Stimulated activated memory B cell treated with anti-CD40 and anti-IgM and Interleukin-4, amounts not matched to agents 10 μg/mL and 1 μg/mL and 100 μg/mL, for 72 hours (primary cell): ENCODE measurements around the gene IFNL2.
"Not testable (repeated sequence)": the region's sequence is repeated elsewhere in the genome, so short reads cannot be mapped to it uniquely, and the experiment has no call there.

Source experiments
- ATAC-seq: fragments of 150-1000 bp; cut with Tn5 transposase; 2 replicates; pipeline ENCODE4 v1.10.0; 2021
- H3K27ac Mint-ChIP-seq: one replicate; pipeline ENCODE4 v1.8.0; 2022; ENCODE audit warnings: mild to moderate bottlenecking, mixed read lengths
- H3K27me3 Mint-ChIP-seq: one replicate; pipeline ENCODE4 v1.8.0; 2022; ENCODE audit warnings: mixed read lengths
- H3K36me3 Mint-ChIP-seq: one replicate; pipeline ENCODE4 v1.8.0; 2022; ENCODE audit warnings: mixed read lengths
- H3K4me1 Mint-ChIP-seq: one replicate; pipeline ENCODE4 v1.8.0; 2022; ENCODE audit warnings: mixed read lengths
- H3K4me3 Mint-ChIP-seq: one replicate; pipeline ENCODE4 v1.8.0; 2022; ENCODE audit warnings: mild to moderate bottlenecking, moderate library complexity, mixed read lengths
- H3K9me3 Mint-ChIP-seq: one replicate; pipeline ENCODE4 v1.8.0; 2022; ENCODE audit warnings: mixed read lengths

The IFNL2 gene

DNA sequence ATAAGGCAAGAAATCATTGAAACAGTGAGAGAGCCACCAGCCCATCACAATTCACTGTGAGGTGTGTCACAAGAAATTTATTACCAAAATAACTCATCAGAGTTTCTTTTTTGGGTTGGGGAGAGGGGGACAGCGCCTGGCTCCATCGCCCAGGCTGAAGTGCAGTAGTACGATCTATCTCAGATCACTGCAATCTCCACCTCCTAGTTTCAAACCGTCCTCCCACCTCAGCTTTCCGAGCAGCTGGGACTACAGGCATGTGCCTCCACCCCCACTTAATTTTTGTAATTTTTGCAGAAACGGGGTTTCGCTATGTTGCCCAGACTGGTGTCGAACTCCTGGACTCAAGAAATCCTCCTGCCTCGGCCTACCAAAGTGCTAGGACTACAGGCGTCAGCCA, 31.6 kb downstream of the IFNL2 start:
- no peak overlapping the region for H3K27ac Mint-ChIP-seq
- H3K27me3 Mint-ChIP-seq: peaks cover 45% of the 10 kb centered on the region
- no peaks in the 10 kb centered on the region for H3K4me1 Mint-ChIP-seq
- H3K36me3 Mint-ChIP-seq: no peaks in the 10 kb centered on the region
- no peak for ATAC-seq
- peaks cover 3% of the 10 kb centered on the region for H3K9me3 Mint-ChIP-seq
- no peak overlapping the region for H3K4me3 Mint-ChIP-seq

DNA sequence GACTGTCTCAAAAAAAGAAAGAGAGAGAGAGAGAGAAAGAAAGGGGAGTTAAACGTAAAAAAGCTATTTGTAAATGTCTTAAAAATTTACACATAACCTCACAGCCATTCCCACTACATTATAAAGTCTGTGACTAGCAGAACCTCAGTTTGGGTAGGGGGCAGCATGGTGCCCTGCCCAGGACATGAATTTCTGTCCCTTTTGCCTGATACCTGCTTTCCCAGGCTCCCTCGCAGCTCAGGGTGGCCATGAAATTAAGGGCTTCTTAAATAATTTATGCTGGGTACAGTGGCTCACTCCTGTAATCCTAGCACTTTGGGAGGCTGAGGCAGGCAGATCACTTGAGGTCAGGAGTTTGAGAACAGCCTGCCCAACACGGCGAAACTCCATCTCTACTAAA, 32.8 kb downstream of the IFNL2 start:
- no peak for ATAC-seq
- no peaks in the 10 kb centered on the region for H3K4me1 Mint-ChIP-seq
- no peak overlapping the region for H3K27ac Mint-ChIP-seq
- no peak overlapping the region for H3K4me3 Mint-ChIP-seq
- peaks cover 57% of the 10 kb centered on the region for H3K27me3 Mint-ChIP-seq
- no peaks in the 10 kb centered on the region for H3K36me3 Mint-ChIP-seq
- H3K9me3 Mint-ChIP-seq: peaks cover 3% of the 10 kb centered on the region

GRCh38 chr19:39301562-39301961, 33.4 kb downstream of the IFNL2 start:
- Mint-ChIP-seq H3K27me3 (peaks cover 60% of the 10 kb centered on the region), H3K27ac (no peak overlapping the region), H3K4me1 (no peaks in the 10 kb centered on the region), H3K9me3 (peaks cover 3% of the 10 kb centered on the region), H3K4me3 (no peak overlapping the region), H3K36me3 (peaks cover 1% of the 10 kb centered on the region)
- no peak for ATAC-seq

DNA sequence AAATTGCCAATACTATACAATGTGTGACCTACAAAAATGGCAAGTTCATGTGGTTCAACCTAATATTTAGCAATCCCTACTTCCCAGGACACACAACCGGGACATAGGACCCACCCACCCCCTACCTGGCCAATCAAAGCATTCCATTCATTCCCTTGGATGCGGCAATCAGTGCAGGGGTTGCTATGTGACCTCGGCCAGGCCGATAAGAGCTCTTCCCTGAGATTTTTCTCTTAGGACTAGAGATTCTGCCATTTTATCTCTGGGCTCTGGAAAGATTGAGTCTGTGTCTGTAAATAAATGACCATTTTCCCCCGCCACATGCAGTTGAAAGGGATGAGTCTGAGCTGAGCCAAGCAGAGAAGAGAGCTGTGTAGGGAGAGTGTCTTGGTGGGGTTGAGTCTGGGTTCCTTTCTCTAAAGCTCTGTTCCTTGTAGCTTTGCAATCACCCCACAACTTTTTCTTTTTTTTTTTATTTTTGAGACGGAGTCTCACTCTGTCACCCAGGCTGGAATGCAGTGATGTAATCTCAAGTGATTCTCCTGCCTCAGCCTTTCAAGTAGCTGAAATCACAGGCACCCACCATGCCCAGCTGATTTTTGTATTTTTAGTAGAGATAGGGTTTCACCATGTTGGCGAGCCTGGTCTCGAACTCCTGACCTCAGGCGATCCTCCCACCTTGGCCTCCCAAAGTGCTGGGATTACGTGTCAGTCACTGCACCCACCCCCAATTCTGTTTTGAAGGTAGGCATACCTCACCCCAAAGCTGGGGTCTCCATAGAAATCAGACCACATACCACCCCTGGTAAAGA, 35.4 kb downstream of the IFNL2 start:
- Mint-ChIP-seq H3K27ac (no peak overlapping the region), H3K4me3 (no peak overlapping the region), H3K27me3 (peaks cover 45% of the 10 kb centered on the region), H3K4me1 (no peaks in the 10 kb centered on the region), H3K9me3 (peaks cover 3% of the 10 kb centered on the region), H3K36me3 (peaks cover 8% of the 10 kb centered on the region)
- ATAC-seq: no peak

DNA sequence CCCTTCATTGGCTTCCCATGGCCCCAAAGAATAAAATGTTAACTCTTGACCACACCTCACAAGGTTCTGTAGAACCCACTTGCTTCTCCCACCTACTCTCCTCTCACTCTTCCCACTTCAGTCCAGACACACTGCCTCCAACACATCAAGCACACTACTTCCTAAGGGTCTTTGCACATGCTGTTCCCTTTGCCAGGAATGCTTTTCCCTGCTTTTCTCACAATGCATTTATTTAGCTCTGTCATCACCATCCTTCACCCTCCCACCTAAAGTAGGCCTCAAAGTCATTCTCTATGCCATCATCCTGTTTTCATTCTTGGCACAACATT, 36.0 kb downstream of the IFNL2 start:
- no peak overlapping the region for H3K27ac Mint-ChIP-seq
- no peaks in the 10 kb centered on the region for H3K4me1 Mint-ChIP-seq
- H3K9me3 Mint-ChIP-seq: peaks cover 3% of the 10 kb centered on the region

DNA sequence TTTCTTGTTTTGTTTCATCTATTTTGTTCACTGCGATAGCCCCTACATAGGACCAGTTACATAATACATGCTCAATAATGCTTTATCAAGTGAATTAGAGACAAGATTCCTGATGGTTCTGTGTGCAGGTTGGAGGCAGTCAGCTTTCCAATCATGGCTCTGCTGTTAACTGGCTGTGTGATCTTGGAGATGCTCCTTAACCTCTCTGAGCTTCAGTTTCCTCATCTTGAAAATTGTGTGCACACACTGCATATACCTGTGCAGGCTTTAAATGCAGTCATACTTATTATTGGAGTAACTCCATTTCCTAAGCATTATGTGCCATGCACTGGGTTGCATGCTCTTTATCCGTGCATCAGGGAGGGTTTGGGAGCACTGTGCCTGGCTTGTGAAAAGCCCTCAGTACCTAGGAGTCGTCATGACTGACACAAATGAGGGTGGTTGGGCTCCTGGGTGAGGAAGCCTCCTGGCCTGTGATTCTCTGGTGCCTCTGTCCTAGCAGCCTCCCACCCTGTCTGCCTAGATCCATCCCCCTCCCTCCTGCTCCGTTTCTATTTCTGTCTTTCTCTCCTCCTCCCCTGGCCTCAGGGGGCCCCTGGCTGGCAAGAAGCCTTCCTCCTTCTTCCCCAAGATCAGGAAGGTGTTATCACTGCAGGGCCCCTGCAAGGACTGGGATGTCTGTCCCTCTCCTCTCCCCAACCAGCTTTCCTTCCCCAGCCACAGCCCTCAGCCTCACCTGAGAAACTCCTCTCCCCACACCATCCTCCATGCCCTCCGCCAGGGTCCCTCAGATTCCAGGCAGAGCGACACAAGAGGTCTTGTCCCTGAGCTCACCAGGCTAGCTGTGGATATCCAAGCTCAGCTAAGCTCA, 36.7 kb downstream of the IFNL2 start:
- H3K4me1 Mint-ChIP-seq: no peaks in the 10 kb centered on the region
- peaks cover 43% of the 10 kb centered on the region for H3K27me3 Mint-ChIP-seq
- no peak overlapping the region for H3K27ac Mint-ChIP-seq
- H3K9me3 Mint-ChIP-seq: peaks cover 3% of the 10 kb centered on the region
- no peak for ATAC-seq
- no peak overlapping the region for H3K4me3 Mint-ChIP-seq
- H3K36me3 Mint-ChIP-seq: peaks cover 13% of the 10 kb centered on the region

More for the DNA sequence above, 36.0 kb downstream of the IFNL2 start:
- Mint-ChIP-seq H3K4me3 (no peak overlapping the region), H3K27me3 (peaks cover 43% of the 10 kb centered on the region), H3K36me3 (peaks cover 13% of the 10 kb centered on the region)
- ATAC-seq: no peak

DNA sequence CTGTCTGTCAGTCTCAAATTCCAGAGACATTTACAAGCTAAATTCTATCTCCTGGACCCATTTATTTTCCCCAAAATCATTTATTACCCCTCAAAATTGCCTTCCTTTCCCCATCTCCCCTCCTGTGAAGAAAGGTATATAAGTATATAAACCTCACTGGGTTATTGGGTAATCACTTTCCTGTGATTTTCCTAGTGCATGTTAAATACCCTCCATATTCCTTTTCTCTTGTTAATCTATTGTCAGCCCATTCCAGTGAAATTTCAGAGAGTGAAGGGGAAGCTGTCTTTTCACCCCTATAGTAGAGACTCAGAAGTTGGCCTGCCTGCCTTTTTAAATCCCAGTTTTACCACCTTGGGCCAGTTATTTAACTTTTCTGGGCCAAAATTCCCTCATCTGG, 37.9 kb downstream of the IFNL2 start:
- Mint-ChIP-seq H3K27ac (no peak overlapping the region), H3K4me1 (peaks cover 5% of the 10 kb centered on the region), H3K27me3 (peaks cover 35% of the 10 kb centered on the region), H3K4me3 (no peak overlapping the region), H3K36me3 (peaks cover 21% of the 10 kb centered on the region), H3K9me3 (peaks cover 3% of the 10 kb centered on the region)
- ATAC-seq: no peak

- Mint-ChIP-seq H3K4me1 (peaks cover 7% of the 10 kb centered on the region), H3K27me3 (peaks cover 35% of the 10 kb centered on the region), H3K27ac (no peak overlapping the region), H3K9me3 (peaks cover 3% of the 10 kb centered on the region), H3K4me3 (no peak overlapping the region), H3K36me3 (peaks cover 32% of the 10 kb centered on the region)
- peak; percentile 51 for ATAC-seq
Observed at GRCh38 chr19:39307046-39307821, 39.0 kb downstream of the IFNL2 start.

GRCh38 chr19:39307822-39308530, 39.8 kb downstream of the IFNL2 start:
- H3K4me3 Mint-ChIP-seq: no peak overlapping the region
- H3K4me1 Mint-ChIP-seq: peaks cover 7% of the 10 kb centered on the region
- H3K36me3 Mint-ChIP-seq: peaks cover 37% of the 10 kb centered on the region
- H3K27me3 Mint-ChIP-seq: peaks cover 35% of the 10 kb centered on the region
- peaks cover 3% of the 10 kb centered on the region for H3K9me3 Mint-ChIP-seq
- ATAC-seq: no peak
- H3K27ac Mint-ChIP-seq: no peak overlapping the region

DNA sequence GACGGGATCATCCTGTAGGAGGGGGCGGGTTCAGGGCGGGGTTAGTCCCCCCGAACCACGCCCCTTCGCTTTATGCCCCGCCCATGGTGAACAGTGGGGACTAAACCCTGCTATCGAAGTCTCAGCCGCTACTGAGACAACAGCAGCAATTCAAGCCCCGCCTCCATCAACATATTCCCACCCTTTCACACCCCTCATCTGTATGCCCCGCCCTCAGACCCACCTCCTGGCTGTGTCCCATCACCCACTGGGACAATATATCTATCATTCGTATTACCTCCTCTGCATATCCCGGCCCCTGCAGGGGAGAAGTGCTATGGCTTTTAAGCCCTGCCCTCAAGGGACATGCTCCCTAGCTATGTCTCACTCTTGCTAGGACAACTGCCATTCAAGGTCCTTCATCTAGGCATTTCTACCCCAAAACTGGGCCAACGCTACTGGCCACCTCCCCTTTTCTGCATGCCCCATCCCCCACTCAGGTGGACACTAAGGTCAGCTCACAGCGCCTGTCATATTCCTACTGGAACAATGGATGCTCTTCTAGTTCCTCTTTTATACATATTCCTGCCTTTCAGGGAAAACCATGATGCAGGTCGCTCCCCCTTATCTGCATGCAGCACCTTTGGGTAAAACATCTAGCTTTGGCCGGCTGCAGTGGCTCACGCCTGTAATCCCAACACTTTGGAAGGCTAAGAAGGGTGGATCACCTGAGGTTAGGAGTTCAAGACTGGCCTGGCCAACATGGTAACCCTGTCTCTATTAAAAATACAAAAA, 40.5 kb downstream of the IFNL2 start:
- ATAC-seq: no peak
- no peak overlapping the region for H3K27ac Mint-ChIP-seq
- peaks cover 34% of the 10 kb centered on the region for H3K27me3 Mint-ChIP-seq
- peaks cover 7% of the 10 kb centered on the region for H3K4me1 Mint-ChIP-seq
- no peak overlapping the region for H3K4me3 Mint-ChIP-seq
- H3K9me3 Mint-ChIP-seq: peaks cover 3% of the 10 kb centered on the region
- peaks cover 42% of the 10 kb centered on the region for H3K36me3 Mint-ChIP-seq

- H3K36me3 Mint-ChIP-seq: peaks cover 46% of the 10 kb centered on the region
- not testable (repeated sequence) for H3K9me3 Mint-ChIP-seq, H3K27ac Mint-ChIP-seq, H3K4me3 Mint-ChIP-seq, H3K4me1 Mint-ChIP-seq, ATAC-seq
- peaks cover 29% of the 10 kb centered on the region for H3K27me3 Mint-ChIP-seq
Observed at GRCh38 chr19:39309305-39309670, 41.1 kb downstream of the IFNL2 start.

DNA sequence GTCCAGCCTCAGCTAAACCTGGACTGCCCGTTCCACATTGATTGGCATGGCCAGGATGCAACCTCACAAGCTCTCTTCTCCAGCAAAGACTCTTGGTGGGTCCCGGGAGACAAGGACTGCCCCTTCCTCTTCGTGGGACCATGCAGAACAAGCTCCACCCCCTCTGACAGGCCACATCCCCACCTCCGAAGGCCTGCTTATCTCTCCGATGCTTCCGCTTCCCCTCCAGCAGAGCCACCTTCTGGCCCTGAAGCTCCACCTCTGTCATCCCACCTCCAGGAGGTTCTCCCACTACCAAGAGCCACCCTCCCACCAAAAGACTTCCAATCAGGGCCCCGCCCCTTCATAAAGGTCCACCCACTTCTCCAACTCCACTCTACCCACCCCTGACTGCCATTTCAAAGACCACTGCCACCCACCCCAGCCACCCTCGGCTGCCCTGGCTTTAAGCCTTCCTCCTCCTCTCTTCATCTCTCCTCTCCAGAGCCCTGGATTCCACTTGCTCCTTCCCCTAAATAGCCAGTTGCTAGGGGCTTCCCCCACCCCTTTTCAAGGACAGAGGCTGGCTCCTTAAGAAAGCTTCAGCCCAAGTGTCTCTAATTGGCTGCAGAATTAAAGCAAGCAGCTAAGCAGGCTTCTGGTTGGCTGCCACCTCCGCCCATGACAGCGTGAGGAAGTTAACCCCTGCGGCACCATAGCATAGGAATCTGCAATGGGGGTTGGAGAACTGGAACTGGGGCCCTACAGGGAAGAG, 42.5 kb downstream of the IFNL2 start:
- H3K27me3 Mint-ChIP-seq: peaks cover 14% of the 10 kb centered on the region
- H3K36me3 Mint-ChIP-seq: peaks cover 46% of the 10 kb centered on the region
- no peaks in the 10 kb centered on the region for H3K9me3 Mint-ChIP-seq
- no peak for ATAC-seq
- H3K27ac Mint-ChIP-seq: no peak overlapping the region
- peaks cover 7% of the 10 kb centered on the region for H3K4me1 Mint-ChIP-seq
- no peak overlapping the region for H3K4me3 Mint-ChIP-seq

GRCh38 chr19:39314016-39314728, 46.0 kb downstream of the IFNL2 start:
- Mint-ChIP-seq H3K27me3 (no peaks in the 10 kb centered on the region), H3K27ac (no peak overlapping the region), H3K4me3 (no peak overlapping the region), H3K9me3 (no peaks in the 10 kb centered on the region), H3K4me1 (peaks cover 7% of the 10 kb centered on the region), H3K36me3 (peaks cover 33% of the 10 kb centered on the region)
- peak; percentile 16 for ATAC-seq
